ENCODE results near the gene GNAS.

The GNAS gene

GRCh38 chr20:58837717-58838116 is 14.8 kb upstream of the GNAS start:
- POLR2A ChIA-PET: no interaction called here

GRCh38 chr20:58838174-58838573 is 14.3 kb upstream of the GNAS start:
- TF ChIP-seq L3MBTL2 (conservative IDR thresholded peaks at IDR 0.05) (no peak), LEF1 (IDR thresholded peaks at IDR 0.05; ENCODE audit: borderline replicate concordance) (no peak), TARDBP (IDR thresholded peaks at IDR 0.05) (no peak)
- ChIA-PET CTCF (interaction anchor here (1.2 kb wide), 1 partner anchor 357 kb away, joined by 3 read pairs; no protein-coding TSS in a partner anchor), POLR2A (interaction anchor here (2.5 kb wide), 1 partner anchor 187 kb away, joined by 10 read pairs; the partner anchor contains the start of gene STX16)
- DNase-seq (ENCODE audit: extremely low spot score): no peak

More at GRCh38 chr20:58837717-58838116, 14.8 kb upstream of the GNAS start:
- CTCF ChIA-PET: no interaction called here
- no peak for TF ChIP-seq NFRKB (IDR thresholded peaks at IDR 0.05)
- no peak for TF ChIP-seq ARNT (IDR thresholded peaks at IDR 0.05)
- TF ChIP-seq, protein P1, sequence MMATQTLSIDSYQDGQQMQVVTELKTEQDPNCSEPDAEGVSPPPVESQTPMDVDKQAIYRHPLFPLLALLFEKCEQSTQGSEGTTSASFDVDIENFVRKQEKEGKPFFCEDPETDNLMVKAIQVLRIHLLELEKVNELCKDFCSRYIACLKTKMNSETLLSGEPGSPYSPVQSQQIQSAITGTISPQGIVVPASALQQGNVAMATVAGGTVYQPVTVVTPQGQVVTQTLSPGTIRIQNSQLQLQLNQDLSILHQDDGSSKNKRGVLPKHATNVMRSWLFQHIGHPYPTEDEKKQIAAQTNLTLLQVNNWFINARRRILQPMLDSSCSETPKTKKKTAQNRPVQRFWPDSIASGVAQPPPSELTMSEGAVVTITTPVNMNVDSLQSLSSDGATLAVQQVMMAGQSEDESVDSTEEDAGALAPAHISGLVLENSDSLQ (IDR thresholded peaks at IDR 0.05): no peak
- TF ChIP-seq ZNF384 (IDR thresholded peaks at IDR 0.05): no peak
- no peak for TF ChIP-seq CTBP1 (IDR thresholded peaks at IDR 0.05; ENCODE audit: borderline replicate concordance)
- TF ChIP-seq ELF4 (IDR thresholded peaks at IDR 0.05): no peak
- TF ChIP-seq L3MBTL2 (conservative IDR thresholded peaks at IDR 0.05): no peak
- TF ChIP-seq FOXM1 (IDR thresholded peaks at IDR 0.05; ENCODE audit: borderline replicate concordance): no peak
- no peak for TF ChIP-seq FOXA1 (IDR thresholded peaks at IDR 0.05)
- TF ChIP-seq HDGF (IDR thresholded peaks at IDR 0.05; ENCODE audit: borderline replicate concordance): no peak
- TF ChIP-seq LEF1 (IDR thresholded peaks at IDR 0.05; ENCODE audit: borderline replicate concordance): no peak
- no peak for DNase-seq (ENCODE audit: extremely low spot score)

- POLR2A ChIA-PET: interaction anchor here (0.7 to 2.5 kb wide), 2 partner anchors 187 to 188 kb away, joined by 3 to 10 read pairs; partner anchors contain the start of gene STX16
- TF ChIP-seq FOXK2 (IDR thresholded peaks at IDR 0.05): no peak
- no peak for TF ChIP-seq HDGF (IDR thresholded peaks at IDR 0.05; ENCODE audit: borderline replicate concordance)
- no peak for TF ChIP-seq SP1 (IDR thresholded peaks at IDR 0.05)
- no peak for TF ChIP-seq FOXM1 (IDR thresholded peaks at IDR 0.05; ENCODE audit: borderline replicate concordance)
- no peak for TF ChIP-seq L3MBTL2 (conservative IDR thresholded peaks at IDR 0.05)
- no peak for TF ChIP-seq ZNF384 (IDR thresholded peaks at IDR 0.05)
- TF ChIP-seq NFRKB (IDR thresholded peaks at IDR 0.05): no peak
- TF ChIP-seq SUZ12 (IDR thresholded peaks at IDR 0.05): no peak
- TF ChIP-seq, protein P1 (IDR thresholded peaks at IDR 0.05): no peak
- no peak for TF ChIP-seq CTBP1 (IDR thresholded peaks at IDR 0.05; ENCODE audit: borderline replicate concordance)
- no peak for TF ChIP-seq BHLHE40 (IDR thresholded peaks at IDR 0.05; ENCODE audit: borderline replicate concordance)
- no peak for TF ChIP-seq ARNT (IDR thresholded peaks at IDR 0.05)
- no peak for TF ChIP-seq LEF1 (IDR thresholded peaks at IDR 0.05; ENCODE audit: borderline replicate concordance)
- no peak for TF ChIP-seq ELF4 (IDR thresholded peaks at IDR 0.05)
- peak; percentile 44 for DNase-seq (ENCODE audit: extremely low spot score)
- CTCF ChIA-PET: interaction anchor here (1.2 kb wide), 1 partner anchor 358 kb away, joined by 3 read pairs; no protein-coding TSS in a partner anchor
Observed at GRCh38 chr20:58839474-58839874, 13.0 kb upstream of the GNAS start.

DNA sequence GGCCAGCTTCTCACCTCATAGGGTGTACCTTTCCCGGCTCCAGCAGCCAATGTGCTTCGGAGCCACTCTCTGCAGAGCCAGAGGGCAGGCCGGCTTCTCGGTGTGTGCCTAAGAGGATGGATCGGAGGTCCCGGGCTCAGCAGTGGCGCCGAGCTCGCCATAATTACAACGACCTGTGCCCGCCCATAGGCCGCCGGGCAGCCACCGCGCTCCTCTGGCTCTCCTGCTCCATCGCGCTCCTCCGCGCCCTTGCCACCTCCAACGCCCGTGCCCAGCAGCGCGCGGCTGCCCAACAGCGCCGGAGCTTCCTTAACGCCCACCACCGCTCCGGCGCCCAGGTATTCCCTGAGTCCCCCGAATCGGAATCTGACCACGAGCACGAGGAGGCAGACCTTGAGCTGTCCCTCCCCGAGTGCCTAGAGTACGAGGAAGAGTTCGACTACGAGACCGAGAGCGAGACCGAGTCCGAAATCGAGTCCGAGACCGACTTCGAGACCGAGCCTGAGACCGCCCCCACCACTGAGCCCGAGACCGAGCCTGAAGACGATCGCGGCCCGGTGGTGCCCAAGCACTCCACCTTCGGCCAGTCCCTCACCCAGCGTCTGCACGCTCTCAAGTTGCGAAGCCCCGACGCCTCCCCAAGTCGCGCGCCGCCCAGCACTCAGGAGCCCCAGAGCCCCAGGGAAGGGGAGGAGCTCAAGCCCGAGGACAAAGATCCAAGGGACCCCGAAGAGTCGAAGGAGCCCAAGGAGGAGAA is 12.3 kb upstream of the GNAS start:
- ChIA-PET CTCF (no interaction called here), POLR2A (interaction anchor here (2.5 kb wide), 1 partner anchor 189 kb away, joined by 10 read pairs; the partner anchor contains the start of gene STX16)
- no peak for TF ChIP-seq LEF1 (IDR thresholded peaks at IDR 0.05; ENCODE audit: borderline replicate concordance)
- no peak for DNase-seq (ENCODE audit: extremely low spot score)

DNA sequence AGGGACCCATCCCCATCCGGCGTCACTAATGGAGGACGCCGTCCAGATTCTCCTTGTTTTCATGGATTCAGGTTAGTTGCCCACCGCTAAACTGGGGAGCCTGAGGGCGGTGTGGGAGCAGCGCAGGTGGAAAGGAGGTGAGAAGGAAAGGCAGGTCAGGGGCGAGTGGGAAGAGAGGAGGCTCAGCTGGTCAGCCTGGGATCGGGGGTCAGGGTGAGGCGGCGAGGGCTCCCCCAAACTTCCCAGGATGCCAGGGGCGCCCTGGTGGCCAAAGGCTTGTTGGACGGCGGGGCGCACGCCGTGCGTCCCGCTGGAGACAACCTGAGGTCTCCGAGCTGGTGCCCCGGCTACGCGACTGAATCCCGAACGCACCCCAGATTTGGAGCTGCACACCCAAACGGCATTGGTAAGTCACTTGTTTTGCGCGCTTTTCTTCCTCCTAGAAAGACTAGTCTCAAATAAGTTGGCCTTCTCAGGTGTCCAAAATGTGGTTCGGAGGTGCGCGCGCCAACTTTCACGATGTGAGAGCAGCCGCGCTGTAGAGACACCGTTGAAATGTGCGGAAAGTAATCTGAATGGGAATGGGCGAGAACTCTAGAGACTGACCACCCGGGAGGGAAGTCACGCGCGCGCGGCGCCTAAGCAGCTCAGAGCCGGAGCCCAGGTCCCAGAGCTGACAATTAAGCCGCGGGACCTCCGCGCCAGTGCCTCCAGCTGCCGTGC is 11.5 kb upstream of the GNAS start:
- CTCF ChIA-PET: no interaction called here
- TF ChIP-seq HDGF (IDR thresholded peaks at IDR 0.05; ENCODE audit: borderline replicate concordance) (no peak), BHLHE40 (IDR thresholded peaks at IDR 0.05; ENCODE audit: borderline replicate concordance) (no peak)
- POLR2A ChIA-PET: no interaction called here
- no peak for DNase-seq (ENCODE audit: extremely low spot score)

GRCh38 chr20:58841539-58842264 is 10.8 kb upstream of the GNAS start:
- CTCF ChIA-PET: no interaction called here

More at GRCh38 chr20:58841539-58842264, 10.8 kb upstream of the GNAS start:
- DNase-seq (ENCODE audit: extremely low spot score): no peak
- TF ChIP-seq CTBP1 (IDR thresholded peaks at IDR 0.05; ENCODE audit: borderline replicate concordance): no peak
- TF ChIP-seq SP1 (IDR thresholded peaks at IDR 0.05): no peak
- no peak for TF ChIP-seq L3MBTL2 (conservative IDR thresholded peaks at IDR 0.05)
- TF ChIP-seq, protein P1 (IDR thresholded peaks at IDR 0.05): no peak
- no peak for TF ChIP-seq SUZ12 (IDR thresholded peaks at IDR 0.05)
- no peak for TF ChIP-seq ARNT (IDR thresholded peaks at IDR 0.05)
- no peak for TF ChIP-seq ZNF384 (IDR thresholded peaks at IDR 0.05)
- TF ChIP-seq LEF1 (IDR thresholded peaks at IDR 0.05; ENCODE audit: borderline replicate concordance): no peak
- no peak for TF ChIP-seq BHLHE40 (IDR thresholded peaks at IDR 0.05; ENCODE audit: borderline replicate concordance)
- no peak for TF ChIP-seq FOXK2 (IDR thresholded peaks at IDR 0.05)
- TF ChIP-seq ELF4 (IDR thresholded peaks at IDR 0.05): no peak
- POLR2A ChIA-PET: no interaction called here
